ENCODE data around the gene MAST4. TPM values are rescaled to one million over a fixed set of nuclear protein-coding genes. Genes with fewer than 3 reads are reported as not detected.

Gene MAST4
- total and polyA plus RNA-seq, 2 donors (not counting 1 experiment from before 2014, with no cell fraction given), result 2.5 to 57.1 TPM

GRCh38 chr5:67020096-67020615, 424.0 kb downstream of the MAST4 start:
- Histone ChIP-seq H2AFZ (ENCODE audit: insufficient read depth, low read depth, low read length, poor library complexity, severe bottlenecking) (no peak overlapping the region), H3K27me3 (replicated peaks in 1 of 4; ENCODE audit: control extremely low read depth in 1 of 4, control insufficient read depth in 3 of 4, insufficient read depth in 4 of 4, low read length in 3 of 4) (no peaks in the 10 kb centered on the region), H3K79me2 (ENCODE audit: control insufficient read depth, insufficient read depth, low read length) (no peaks in the 10 kb centered on the region), H4K20me1 (ENCODE audit: control insufficient read depth, insufficient read depth, low read length, poor library complexity, severe bottlenecking) (no peaks in the 10 kb centered on the region), H3K27ac (ENCODE audit: low read length in 2 of 2) (no peak overlapping the region), H3K36me3 (replicated peaks in 1 of 2; ENCODE audit: control extremely low read depth in 1 of 2, control insufficient read depth in 1 of 2, extremely low read depth in 1 of 2, insufficient read depth in 2 of 2, low read length in 1 of 2) (no peaks in the 10 kb centered on the region), H3K9ac (ENCODE audit: low read length) (no peak overlapping the region), H3K4me2 (replicated peaks; ENCODE audit: low read depth, low read length, poor library complexity, severe bottlenecking) (no peak overlapping the region), H3K4me3 (ENCODE audit: control extremely low read depth in 1 of 5, extremely low read depth in 1 of 5, insufficient read depth in 1 of 5, low read depth in 2 of 5, low read length in 4 of 5) (no peak overlapping the region), H3K9me3 (ENCODE audit: control extremely low read depth in 1 of 3, control insufficient read depth in 2 of 3, insufficient read depth in 1 of 3, low read length in 2 of 3) (no peaks in the 10 kb centered on the region), H3K4me1 (ENCODE audit: control insufficient read depth in 2 of 2, insufficient read depth in 2 of 2, low read length in 2 of 2) (no peaks in the 10 kb centered on the region)
- H3K4me1 Mint-ChIP-seq, result peaks cover 1% of the 10 kb centered on the region
- no peaks in the 10 kb centered on the region for H3K27me3 Mint-ChIP-seq
- ATAC-seq (ENCODE audit: low read depth) (no peak), DNase-seq (no peak)
- H3K9me3 Mint-ChIP-seq (ENCODE audit: insufficient read depth), result no peaks in the 10 kb centered on the region
- POLR2A ChIA-PET, result no interaction called here
- no CpG with 5 or more reads among the region's 3 CpGs for WGBS (ENCODE audit: insufficient coverage)
- TF ChIP-seq CTCF (IDR thresholded peaks at IDR 0.05), result no peak
- no peak overlapping the region for H3K4me3 Mint-ChIP-seq
- intact Hi-C loops (cut with micrococcal nuclease), result no loop called here
- no peak overlapping the region for H3K27ac Mint-ChIP-seq
- CTCF ChIA-PET, result interaction anchor here (0.7 kb wide), 1 partner anchor 33 kb away, joined by 3 read pairs; no protein-coding TSS in a partner anchor

- DNase-seq (no peak), ATAC-seq (ENCODE audit: low read depth) (no peak)
- Histone ChIP-seq H3K27me3 (replicated peaks in 1 of 4; ENCODE audit: control extremely low read depth in 1 of 4, control insufficient read depth in 3 of 4, insufficient read depth in 4 of 4, low read length in 3 of 4) (no peaks in the 10 kb centered on the region), H3K4me2 (replicated peaks; ENCODE audit: low read depth, low read length, poor library complexity, severe bottlenecking) (no peak overlapping the region), H3K9ac (ENCODE audit: low read length) (no peak overlapping the region), H3K9me3 (ENCODE audit: control extremely low read depth in 1 of 3, control insufficient read depth in 2 of 3, insufficient read depth in 1 of 3, low read length in 2 of 3) (no peaks in the 10 kb centered on the region), H3K4me3 (ENCODE audit: control extremely low read depth in 1 of 5, extremely low read depth in 1 of 5, insufficient read depth in 1 of 5, low read depth in 2 of 5, low read length in 4 of 5) (no peak overlapping the region), H3K79me2 (ENCODE audit: control insufficient read depth, insufficient read depth, low read length) (no peaks in the 10 kb centered on the region), H3K27ac (ENCODE audit: low read length in 2 of 2) (no peak overlapping the region), H3K36me3 (replicated peaks in 1 of 2; ENCODE audit: control extremely low read depth in 1 of 2, control insufficient read depth in 1 of 2, extremely low read depth in 1 of 2, insufficient read depth in 2 of 2, low read length in 1 of 2) (no peaks in the 10 kb centered on the region), H3K4me1 (ENCODE audit: control insufficient read depth in 2 of 2, insufficient read depth in 2 of 2, low read length in 2 of 2) (no peaks in the 10 kb centered on the region), H4K20me1 (ENCODE audit: control insufficient read depth, insufficient read depth, low read length, poor library complexity, severe bottlenecking) (no peaks in the 10 kb centered on the region), H2AFZ (ENCODE audit: insufficient read depth, low read depth, low read length, poor library complexity, severe bottlenecking) (no peak overlapping the region)
- H3K27me3 Mint-ChIP-seq, result no peaks in the 10 kb centered on the region
- intact Hi-C loops (cut with micrococcal nuclease), result no loop called here
- POLR2A ChIA-PET, result no interaction called here
- no peaks in the 10 kb centered on the region for H3K4me1 Mint-ChIP-seq
- WGBS (ENCODE audit: insufficient coverage), result no CpG with 5 or more reads among the region's 1 CpG
- H3K4me3 Mint-ChIP-seq, result no peak overlapping the region
- no peaks in the 10 kb centered on the region for H3K9me3 Mint-ChIP-seq (ENCODE audit: insufficient read depth)
- CTCF ChIA-PET, result no interaction called here
- TF ChIP-seq CTCF (IDR thresholded peaks at IDR 0.05), result no peak
- TF ChIP-seq EZH2 (IDR thresholded peaks at IDR 0.05; ENCODE audit: borderline replicate concordance, insufficient read depth, low read depth, low read length, poor library complexity, severe bottlenecking), result no peak
- H3K27ac Mint-ChIP-seq, result no peak overlapping the region
Observed at GRCh38 chr5:67021031-67021430, 424.8 kb downstream of the MAST4 start.

Measured in B cell (primary cell).